NB4 (cell line): ENCODE data around the gene NCAPH2.
A peak's percentile ranks its signal among the peaks of the same experiment; 100 is the strongest.

Experiments used
- DNase-seq: peaks from one replicate; pipeline ENCODE4 v3.0.0; 2010; ENCODE audit warnings: low read depth
- H3K4me3 ChIP-seq: one replicate; pipeline ENCODE4 v1.5.1; 2011; ENCODE audit warnings: mild to moderate bottlenecking, low read depth, low read length, moderate library complexity
- CTCF ChIP-seq: IDR thresholded peaks from one replicate; pipeline ENCODE4 v1.5.1; 2012; ENCODE audit warnings: low read depth, low read length
- MAX ChIP-seq: IDR thresholded peaks from 2 replicates; pipeline ENCODE4 v1.6.1; 2011; ENCODE audit warnings: low read depth, low read length
- MYC ChIP-seq: IDR thresholded peaks from 2 replicates; pipeline ENCODE4 v1.6.1; 2011; ENCODE audit warnings: low read depth, low read length
- POLR2A ChIP-seq: IDR thresholded peaks from 2 replicates; pipeline ENCODE4 v1.6.1; 2011; ENCODE audit warnings: mild to moderate bottlenecking; ENCODE audit not compliant: insufficient read length; ENCODE audit errors: extremely low read depth

Gene NCAPH2

GRCh38 chr22:50505776-50506610 lies 2.0 kb upstream of the NCAPH2 start:
- DNase-seq = no peak
- TF ChIP-seq CTCF = no peak
- no peak for TF ChIP-seq POLR2A
- H3K4me3 ChIP-seq = no peak overlapping the region

- peak overlapping the region; percentile 90 for H3K4me3 ChIP-seq
- peak; percentile 33 for DNase-seq
- TF ChIP-seq MAX = no peak
- no peak for TF ChIP-seq POLR2A
- no peak for TF ChIP-seq CTCF
- TF ChIP-seq MYC = no peak
Measured at GRCh38 chr22:50506611-50507420, 1.2 kb upstream of the NCAPH2 start.

GRCh38 chr22:50507421-50507990 lies 518 bp upstream of the NCAPH2 start, which contains the start of gene LMF2:
Gene LMF2, minus strand, starts transcription at chr22:50507702. Its CDS starts 27 bp downstream, at chr22:50507675.
- DNase-seq = peak; percentile 83
- TF ChIP-seq POLR2A (peak; percentile 33), MAX (no peak)
- H3K4me3 ChIP-seq = peak within 1 kb of the TSS; percentile 90

- H3K4me3 ChIP-seq = peak overlapping the region; percentile 74
- DNase-seq = no peak
- TF ChIP-seq MYC (no peak), CTCF (no peak), POLR2A (no peak), MAX (no peak)
Measured at GRCh38 chr22:50508897-50509296, 873 bp downstream of the NCAPH2 start.

- no peak for DNase-seq
- TF ChIP-seq MYC = no peak
- no peak for TF ChIP-seq CTCF
- TF ChIP-seq MAX = no peak
- no peak for TF ChIP-seq POLR2A
Measured at GRCh38 chr22:50513175-50513574, 5.2 kb downstream of the NCAPH2 start.

GRCh38 chr22:50516068-50516467 lies 8.0 kb downstream of the NCAPH2 start:
- DNase-seq = no peak

More at GRCh38 chr22:50513175-50513574, 5.2 kb downstream of the NCAPH2 start:
- H3K4me3 ChIP-seq = no peak overlapping the region

More at GRCh38 chr22:50516068-50516467, 8.0 kb downstream of the NCAPH2 start:
- no peak for TF ChIP-seq CTCF
- no peak for TF ChIP-seq MAX
- TF ChIP-seq POLR2A = no peak
- TF ChIP-seq MYC = no peak
- no peak overlapping the region for H3K4me3 ChIP-seq
